ENCODE results near the gene DLG5. TPM values are rescaled to one million over a fixed set of nuclear protein-coding genes. Genes with fewer than 3 reads are reported as not detected.
A peak's percentile ranks its signal among the peaks of the same experiment; 100 is the strongest.

The DLG5 gene
- total and polyA plus RNA-seq, 11 donors: 5.2 to 27.1 (median 12.8) TPM

GRCh38 chr10:77832238-77832637 lies 94.3 kb downstream of the DLG5 start:
- intact Hi-C loops (cut with DNase I): no loop called here
- no peak overlapping the region for H3K27ac ChIP-seq
- WGBS, 4 donors: 55 to 78% (median 68%) methylated on average over 2 of the region's 2 CpGs
- DNase-seq: no peak
- TF ChIP-seq POLR2A (IDR thresholded peaks at IDR 0.05) (no peak), CTCF (IDR thresholded peaks at IDR 0.05) (no peak)
- peaks cover 0 to 76% (median 47%) of the 10 kb centered on the region in 9 donors for H3K36me3 ChIP-seq
- H3K27me3 ChIP-seq: no peaks in the 10 kb centered on the region
- no peaks in the 10 kb centered on the region for H3K9me3 ChIP-seq
- peak in 2 of 4 donors; percentile 43 to 45 for ATAC-seq
- no peak overlapping the region for H3K4me3 ChIP-seq
- H3K4me1 ChIP-seq: peaks cover 0 to 21% (median 9%) of the 10 kb centered on the region in 12 donors

DNA sequence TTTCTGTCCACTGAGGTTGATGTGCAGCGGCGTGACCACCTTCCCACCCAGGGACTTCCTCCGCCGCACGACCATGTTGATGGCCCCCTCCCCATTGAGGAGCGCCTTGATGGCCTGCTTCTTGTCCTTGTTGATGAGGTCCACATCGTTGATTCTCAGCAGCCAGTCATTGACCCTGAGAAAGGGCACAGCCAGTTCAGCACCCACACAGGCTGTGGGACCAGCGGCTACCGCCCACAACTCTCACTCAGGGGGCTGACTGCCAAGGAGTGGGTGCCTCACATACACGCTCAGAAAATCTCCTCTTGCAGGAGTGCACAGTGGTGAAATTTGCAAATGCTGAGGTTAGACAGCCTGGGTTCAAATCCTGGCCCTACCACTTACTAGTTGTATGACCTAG lies 97.2 kb downstream of the DLG5 start:
- TF ChIP-seq POLR2A (IDR thresholded peaks at IDR 0.05) (no peak), CTCF (IDR thresholded peaks at IDR 0.05) (no peak)
- Histone ChIP-seq H3K4me3 (no peak overlapping the region), H3K27ac (no peak overlapping the region), H3K9me3 (no peaks in the 10 kb centered on the region), H3K36me3 (peaks cover 0 to 85% (median 61%) of the 10 kb centered on the region in 9 donors), H3K4me1 (peaks cover 0 to 10% (median 0%) of the 10 kb centered on the region in 12 donors), H3K27me3 (no peaks in the 10 kb centered on the region)
- intact Hi-C loops (cut with DNase I): no loop called here
- 93 to 98% (median 96%) methylated on average over 7 to 10 of the region's 10 CpGs for WGBS, 4 donors
- DNase-seq: no peak
- ATAC-seq: no peak

GRCh38 chr10:77828377-77828776 lies 98.2 kb downstream of the DLG5 start:
- Histone ChIP-seq H3K36me3 (peaks cover 0 to 85% (median 59%) of the 10 kb centered on the region in 9 donors), H3K27ac (no peak overlapping the region), H3K27me3 (no peaks in the 10 kb centered on the region), H3K4me3 (no peak overlapping the region), H3K4me1 (peaks cover 0 to 10% (median 0%) of the 10 kb centered on the region in 12 donors), H3K9me3 (no peaks in the 10 kb centered on the region)
- DNase-seq (no peak), ATAC-seq (no peak)
- 89 to 97% (median 95%) methylated on average over 6 of the region's 6 CpGs for WGBS, 4 donors
- TF ChIP-seq CTCF (IDR thresholded peaks at IDR 0.05) (no peak), POLR2A (IDR thresholded peaks at IDR 0.05) (no peak)
- intact Hi-C loops (cut with DNase I): no loop called here

- no peaks in the 10 kb centered on the region for H3K27me3 ChIP-seq
- peaks cover 0 to 7% (median 0%) of the 10 kb centered on the region in 12 donors for H3K4me1 ChIP-seq
- peaks cover 0 to 79% (median 49%) of the 10 kb centered on the region in 9 donors for H3K36me3 ChIP-seq
- H3K9me3 ChIP-seq: no peaks in the 10 kb centered on the region
- intact Hi-C loops (cut with DNase I): no loop called here
- no peak for ATAC-seq
- DNase-seq: no peak
- H3K4me3 ChIP-seq: no peak overlapping the region
- no peak overlapping the region for H3K27ac ChIP-seq
- WGBS, 4 donors: 89 to 95% (median 94%) methylated on average over 9 of the region's 9 CpGs
- TF ChIP-seq POLR2A (IDR thresholded peaks at IDR 0.05) (no peak), CTCF (IDR thresholded peaks at IDR 0.05) (no peak)
Measured at GRCh38 chr10:77827366-77827765, 99.2 kb downstream of the DLG5 start.

Measured in heart left ventricle (tissue), 16 donors.